VCaP (cell line): ENCODE measurements around the gene ALDH4A1.
"Not testable (repeated sequence)": the region's sequence is repeated elsewhere in the genome, so short reads cannot be mapped to it uniquely, and the experiment has no call there.

Experiments used
- H3K27ac ChIP-seq: fragments of 450-650 bp; 2 replicates; pipeline ENCODE4 v1.5.1; 2017
- TF ChIP-seq, protein P1 (sequence below): fragments of 450-650 bp; conservative IDR thresholded peaks from 2 replicates; pipeline ENCODE4 v1.5.1; 2017; ENCODE audit warnings: mild to moderate bottlenecking, moderate library complexity

The ALDH4A1 gene

GRCh38 chr1:18900303-18900841, 2.0 kb downstream of the ALDH4A1 start:
- H3K27ac ChIP-seq = peak overlapping the region; percentile 7; the same call in 1 of the 2 replicates
- TF ChIP-seq, protein P1, sequence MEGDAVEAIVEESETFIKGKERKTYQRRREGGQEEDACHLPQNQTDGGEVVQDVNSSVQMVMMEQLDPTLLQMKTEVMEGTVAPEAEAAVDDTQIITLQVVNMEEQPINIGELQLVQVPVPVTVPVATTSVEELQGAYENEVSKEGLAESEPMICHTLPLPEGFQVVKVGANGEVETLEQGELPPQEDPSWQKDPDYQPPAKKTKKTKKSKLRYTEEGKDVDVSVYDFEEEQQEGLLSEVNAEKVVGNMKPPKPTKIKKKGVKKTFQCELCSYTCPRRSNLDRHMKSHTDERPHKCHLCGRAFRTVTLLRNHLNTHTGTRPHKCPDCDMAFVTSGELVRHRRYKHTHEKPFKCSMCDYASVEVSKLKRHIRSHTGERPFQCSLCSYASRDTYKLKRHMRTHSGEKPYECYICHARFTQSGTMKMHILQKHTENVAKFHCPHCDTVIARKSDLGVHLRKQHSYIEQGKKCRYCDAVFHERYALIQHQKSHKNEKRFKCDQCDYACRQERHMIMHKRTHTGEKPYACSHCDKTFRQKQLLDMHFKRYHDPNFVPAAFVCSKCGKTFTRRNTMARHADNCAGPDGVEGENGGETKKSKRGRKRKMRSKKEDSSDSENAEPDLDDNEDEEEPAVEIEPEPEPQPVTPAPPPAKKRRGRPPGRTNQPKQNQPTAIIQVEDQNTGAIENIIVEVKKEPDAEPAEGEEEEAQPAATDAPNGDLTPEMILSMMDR = no peak

DNA sequence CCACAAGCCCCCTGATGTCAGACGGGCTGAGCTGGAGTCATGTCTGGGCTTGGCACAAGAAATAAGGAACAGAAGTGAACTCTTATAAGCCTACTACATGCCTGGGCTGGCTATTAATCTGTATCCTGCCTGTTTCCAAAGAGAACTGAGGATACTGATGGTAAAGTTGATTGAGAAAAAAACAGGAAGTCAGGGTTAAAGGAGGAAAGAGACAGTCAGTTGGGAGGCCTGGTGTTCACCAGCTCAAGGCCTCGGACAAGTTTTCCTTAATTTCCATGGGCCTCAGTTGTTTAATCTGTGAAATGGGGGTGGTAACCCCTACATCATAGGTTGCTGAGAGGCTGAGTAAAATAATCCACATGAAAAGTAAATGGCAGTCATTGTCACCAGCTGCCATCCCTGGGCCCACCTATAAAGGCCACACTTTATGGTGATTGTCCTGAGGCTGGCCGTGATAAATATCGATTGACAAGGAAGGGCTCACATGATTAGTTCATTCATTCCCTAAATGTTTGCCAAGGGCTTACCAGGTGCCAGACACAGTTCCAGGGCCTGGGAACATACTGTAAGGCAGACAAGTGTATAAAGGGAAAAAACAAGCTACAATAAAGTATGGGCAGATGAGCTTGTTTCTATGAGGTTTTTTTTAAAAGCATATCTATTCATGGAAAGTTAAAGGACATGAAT, 2.8 kb downstream of the ALDH4A1 start:
- TF ChIP-seq, protein P1 = no peak
- H3K27ac ChIP-seq = peak overlapping the region; percentile 7; the same call in 1 of the 2 replicates

DNA sequence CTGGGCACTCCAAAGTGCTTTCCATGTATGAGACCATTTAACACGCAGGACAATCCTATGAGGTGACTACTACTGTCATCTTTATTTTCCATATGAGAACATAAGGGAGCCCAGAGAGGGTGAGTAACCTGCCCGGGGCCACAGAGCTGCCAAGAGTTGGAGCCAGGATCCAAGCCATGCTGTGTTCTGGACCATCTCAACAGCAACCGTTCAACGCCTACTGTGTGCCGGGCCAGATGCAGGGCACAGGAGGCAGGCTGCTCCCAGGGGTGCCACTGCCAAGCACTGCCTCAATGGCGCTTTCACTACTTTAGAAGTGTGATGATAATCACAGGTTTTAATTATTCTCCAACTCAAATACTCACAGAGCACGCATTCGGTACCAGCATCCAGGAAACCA, 3.8 kb downstream of the ALDH4A1 start:
- TF ChIP-seq, protein P1 = no peak
- H3K27ac ChIP-seq = peak overlapping the region; percentile 7; the same call in 1 of the 2 replicates

DNA sequence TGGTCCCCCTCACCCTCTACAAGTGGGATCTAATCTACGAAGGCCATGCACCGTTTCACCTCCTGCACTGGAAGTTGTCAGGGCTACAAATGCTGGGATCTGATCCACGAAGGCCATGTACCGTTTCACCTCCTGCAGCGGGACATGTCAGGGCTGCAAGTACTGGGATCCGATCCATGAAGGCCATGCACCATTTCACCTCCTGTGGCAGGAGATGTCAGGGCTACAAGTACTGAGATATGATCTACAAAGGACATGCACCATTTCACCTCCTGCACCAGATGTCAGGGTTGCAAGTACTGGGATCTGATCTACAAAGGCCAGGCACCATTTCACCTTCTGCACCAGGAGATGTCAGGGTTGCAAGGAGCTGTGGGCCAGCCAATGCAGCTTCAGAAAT, 7.0 kb downstream of the ALDH4A1 start:
- H3K27ac ChIP-seq = no peak overlapping the region
- TF ChIP-seq, protein P1 = no peak

DNA sequence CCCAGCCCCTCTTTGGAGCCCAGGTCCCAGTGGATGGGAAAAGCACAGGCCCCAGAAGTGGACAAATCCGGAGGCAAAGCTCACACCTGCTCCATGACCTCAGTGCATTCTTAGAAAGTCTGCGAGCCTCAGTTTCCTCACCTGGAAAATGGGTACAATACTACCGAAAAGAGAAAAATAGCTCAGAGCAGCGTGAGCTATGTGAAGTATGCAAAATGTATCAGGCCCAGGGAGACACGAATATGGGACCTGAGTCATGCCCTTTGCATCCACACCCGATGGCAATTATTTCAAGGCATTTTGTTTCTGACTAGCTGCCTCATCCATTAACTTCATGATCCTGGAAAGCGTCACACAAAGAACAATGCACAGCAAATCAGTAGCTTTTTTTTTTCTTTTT, 9.2 kb downstream of the ALDH4A1 start:
- H3K27ac ChIP-seq = no peak overlapping the region
- TF ChIP-seq, protein P1 = no peak

- not testable (repeated sequence) for H3K27ac ChIP-seq
These were observed 10.5 kb downstream of the ALDH4A1 start for GRCh38 chr1:18891858-18892257.

DNA sequence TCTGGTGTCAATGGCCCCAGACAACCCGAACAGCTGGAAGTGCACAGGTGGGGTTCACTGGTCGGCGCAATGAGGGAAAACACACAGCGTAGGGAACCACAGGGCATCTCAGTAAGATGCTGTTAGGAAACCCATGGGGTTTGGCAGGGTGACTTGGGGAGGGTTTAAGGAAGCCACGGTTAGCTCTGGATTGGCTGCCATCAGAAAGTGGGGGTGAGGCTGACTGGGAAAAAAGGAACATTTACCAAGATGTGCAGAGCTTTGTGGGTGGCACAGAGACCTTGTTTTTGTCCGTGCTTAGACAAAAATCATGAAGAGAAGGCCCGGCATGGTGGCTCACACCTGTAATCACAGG, 11.0 kb downstream of the ALDH4A1 start:
- TF ChIP-seq, protein P1 = no peak
- no peak overlapping the region for H3K27ac ChIP-seq

GRCh38 chr1:18890706-18891425, 11.5 kb downstream of the ALDH4A1 start:
- TF ChIP-seq, protein P1 = no peak
- H3K27ac ChIP-seq = no peak overlapping the region
